RKO (cell line): ENCODE data around the gene TYK2.
A peak's percentile ranks its signal among the peaks of the same experiment; 100 is the strongest.
"Not testable (repeated sequence)": the region's sequence is repeated elsewhere in the genome, so short reads cannot be mapped to it uniquely, and the experiment has no call there.

Experiments
- DNase-seq: peaks from one replicate; pipeline ENCODE4 v3.0.0-alpha.2; 2016; ENCODE audit warnings: low spot score

Gene TYK2

DNA sequence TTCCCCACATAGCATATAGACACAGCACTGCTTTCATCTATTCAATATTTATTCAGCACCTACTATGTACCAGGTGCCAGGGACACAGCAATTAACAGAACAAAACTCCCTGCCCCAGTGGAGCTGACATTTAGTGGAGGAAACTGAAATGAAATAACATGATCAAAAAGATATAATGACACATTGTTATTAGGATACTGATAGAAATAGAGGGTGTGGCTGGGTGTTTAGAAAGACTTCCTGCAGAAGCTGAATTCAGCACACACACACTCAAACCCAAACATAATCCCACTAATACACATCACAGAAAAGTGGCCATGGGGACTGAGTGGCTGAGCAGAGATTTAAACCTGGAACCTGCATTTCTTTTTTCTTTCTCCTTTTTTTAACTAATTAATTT lies 26.7 kb upstream of the TYK2 start:
- no peak for DNase-seq

DNA sequence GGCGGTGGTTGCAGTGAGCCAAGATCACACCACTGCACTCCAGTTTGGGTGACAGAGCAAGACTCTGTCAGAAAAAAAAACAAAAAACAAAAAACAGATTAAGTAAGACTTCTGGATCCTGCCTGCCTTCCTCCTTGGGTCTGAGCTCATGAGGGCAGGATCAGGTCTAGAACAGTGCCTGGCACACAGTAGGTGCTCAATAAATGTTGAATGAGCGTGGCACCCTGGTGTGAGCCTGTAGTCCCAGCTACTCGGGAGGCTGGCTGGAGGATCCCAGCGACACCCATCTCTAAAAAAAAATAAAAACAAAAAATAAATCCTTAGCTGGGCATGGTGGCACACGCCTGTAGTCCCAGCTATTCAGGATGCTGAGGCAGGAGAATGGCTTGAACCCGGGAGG lies 25.8 kb upstream of the TYK2 start:
- DNase-seq = no peak

GRCh38 chr19:10404888-10405820 lies 24.8 kb upstream of the TYK2 start:
- no peak for DNase-seq

- peak; percentile 97 for DNase-seq
Measured at GRCh38 chr19:10403137-10404021, 23.0 kb upstream of the TYK2 start, which contains the start of gene CDC37. TSS of gene CDC37 (minus strand) at chr19:10403542. CDS start at chr19:10403479, 63 bp downstream.

DNA sequence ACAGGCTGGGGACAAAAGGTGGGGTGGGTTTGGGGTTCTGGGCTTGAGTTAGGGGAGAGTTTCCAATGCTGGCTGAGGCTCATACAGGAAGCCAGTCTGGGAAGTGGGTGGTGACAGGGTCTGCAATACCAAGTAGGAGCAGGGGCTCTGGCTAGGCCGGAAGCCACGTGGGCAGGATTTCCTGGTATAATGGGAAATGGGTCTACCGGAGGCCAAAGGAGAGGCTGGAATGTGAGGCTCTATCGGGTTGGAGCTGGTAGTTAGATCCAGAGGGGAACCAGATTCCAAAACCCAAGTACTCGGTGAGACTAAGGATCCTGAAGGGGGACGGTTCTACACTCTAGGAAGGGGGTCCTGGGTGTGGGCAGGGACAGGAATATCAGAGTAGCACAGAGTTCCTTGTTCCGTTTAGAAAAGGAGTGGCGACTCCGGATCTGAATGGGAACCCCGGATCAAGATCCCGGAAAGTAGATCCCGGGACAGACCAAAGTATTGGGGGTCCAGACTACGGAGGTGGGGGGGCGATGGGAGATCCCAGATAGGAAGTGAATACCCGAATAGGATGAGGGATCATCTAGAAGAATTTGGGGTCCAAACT lies 22.2 kb upstream of the TYK2 start:
- peak; percentile 80 for DNase-seq

- no peak for DNase-seq
Measured at GRCh38 chr19:10399878-10400277, 19.5 kb upstream of the TYK2 start.

GRCh38 chr19:10399340-10399739 lies 19.0 kb upstream of the TYK2 start:
- DNase-seq = not testable (repeated sequence)

DNA sequence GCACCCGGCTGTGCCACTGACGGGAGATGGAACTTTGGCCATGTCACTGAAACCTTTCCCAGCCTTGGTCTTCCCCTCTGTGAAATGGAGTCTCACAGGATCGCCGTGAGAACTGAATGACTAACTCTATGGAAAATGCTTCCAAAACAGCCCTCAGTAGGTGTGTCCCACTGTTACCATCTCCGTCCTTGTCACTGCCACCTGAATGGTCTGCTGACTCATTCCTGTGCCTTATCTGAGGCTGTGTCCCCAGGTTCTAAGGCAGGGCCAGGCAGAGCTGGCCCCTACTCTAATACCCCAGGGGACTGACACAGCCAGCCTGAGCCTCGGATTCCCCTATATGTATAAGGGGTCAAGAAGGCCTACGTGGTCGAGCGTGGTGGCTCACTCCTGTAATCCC lies 18.4 kb upstream of the TYK2 start:
- DNase-seq = no peak

DNA sequence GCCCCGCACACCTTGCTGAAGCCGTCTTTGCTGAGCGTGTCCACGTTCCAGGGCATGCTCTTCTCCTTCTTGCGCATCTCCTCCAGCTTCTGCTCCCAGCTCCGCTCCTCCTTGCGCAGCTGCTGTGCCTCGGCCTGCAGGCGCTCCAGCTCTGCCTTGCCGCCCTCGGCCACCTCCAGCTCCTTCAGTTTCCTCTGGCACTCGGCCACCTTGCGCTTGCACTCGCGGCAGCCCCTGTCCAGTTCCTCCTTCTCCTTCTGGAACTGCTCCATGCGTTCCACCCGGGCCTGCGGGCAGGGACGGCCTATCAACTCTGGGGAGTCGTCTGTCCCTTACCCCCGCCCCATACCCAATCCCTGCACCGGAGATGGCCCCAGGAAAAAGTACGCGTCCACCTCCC lies 15.5 kb upstream of the TYK2 start:
- DNase-seq = no peak

GRCh38 chr19:10395436-10395835 lies 15.1 kb upstream of the TYK2 start:
- no peak for DNase-seq

GRCh38 chr19:10395003-10395402 lies 14.6 kb upstream of the TYK2 start:
- no peak for DNase-seq

DNA sequence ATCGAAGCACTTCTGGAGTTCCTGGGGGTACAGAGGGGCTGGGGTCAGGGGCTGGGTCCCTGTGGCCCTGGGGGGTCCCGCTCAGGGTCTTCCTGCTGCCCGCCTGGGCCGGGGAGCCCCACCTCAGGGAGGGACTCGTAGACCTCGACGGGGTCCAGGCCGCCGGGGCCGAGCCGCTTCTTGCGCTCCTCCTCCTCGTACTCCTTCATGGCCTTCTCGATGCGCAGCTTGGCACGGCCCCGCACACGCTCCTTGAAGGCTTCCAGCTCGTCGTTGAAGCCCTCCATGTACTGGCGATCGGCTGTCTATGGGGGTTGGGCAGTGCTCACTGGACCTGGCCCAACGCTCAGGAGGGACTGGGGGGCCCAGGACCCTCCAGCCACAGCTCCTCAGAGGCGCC lies 12.8 kb upstream of the TYK2 start:
- no peak for DNase-seq

DNA sequence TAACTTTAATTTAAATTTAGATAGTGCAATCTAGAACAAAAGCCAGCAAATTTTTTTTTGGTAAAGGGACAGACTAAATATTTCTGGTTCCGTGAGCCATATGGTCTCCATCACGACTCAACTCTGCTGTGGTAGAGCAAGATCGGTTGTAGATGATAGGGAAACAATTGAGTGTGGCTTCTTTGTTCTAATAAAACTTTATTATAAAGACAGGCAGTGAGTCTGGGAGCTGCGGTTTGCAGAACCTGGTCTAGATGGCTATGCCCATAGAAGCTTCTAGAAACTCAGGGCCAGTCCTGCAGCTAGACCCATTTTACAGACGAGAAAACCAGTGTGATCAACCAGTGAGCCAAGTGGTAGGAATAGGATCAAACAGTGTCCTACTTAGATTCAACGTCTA lies 11.7 kb upstream of the TYK2 start:
- no peak for DNase-seq

GRCh38 chr19:10390652-10391286 lies 10.4 kb upstream of the TYK2 start:
- DNase-seq = peak; percentile 68

DNA sequence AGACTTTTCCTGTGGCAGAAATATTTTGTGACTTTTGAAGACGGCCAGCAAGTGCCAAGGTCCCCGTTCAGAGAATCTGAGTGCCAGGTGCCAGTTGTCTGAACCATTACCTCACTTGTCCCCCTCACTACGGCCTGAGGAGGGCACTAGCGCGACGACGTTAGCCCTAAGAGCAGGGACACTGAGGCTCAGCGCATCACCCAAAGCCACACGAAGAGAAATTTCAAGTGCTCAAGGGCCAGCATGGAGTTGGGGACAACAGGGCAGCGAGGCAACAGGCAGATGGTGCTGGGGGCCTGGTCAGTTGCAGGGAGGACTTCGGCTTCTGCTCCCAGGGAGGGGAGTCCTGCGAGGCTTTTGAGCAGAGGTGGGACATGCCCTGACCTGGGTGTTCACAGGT lies 9.5 kb upstream of the TYK2 start:
- no peak for DNase-seq

- peak; percentile 79 for DNase-seq
Measured at GRCh38 chr19:10388957-10389356, 8.6 kb upstream of the TYK2 start.

- no peak for DNase-seq
Measured at GRCh38 chr19:10384580-10384979, 4.2 kb upstream of the TYK2 start.

GRCh38 chr19:10383223-10383499 lies 2.8 kb upstream of the TYK2 start:
- not testable (repeated sequence) for DNase-seq

- DNase-seq = peak; percentile 36
Measured at GRCh38 chr19:10379880-10380312, 476 bp downstream of the TYK2 start.

- DNase-seq = no peak
Measured at GRCh38 chr19:10378124-10378523, 2.2 kb downstream of the TYK2 start.

DNA sequence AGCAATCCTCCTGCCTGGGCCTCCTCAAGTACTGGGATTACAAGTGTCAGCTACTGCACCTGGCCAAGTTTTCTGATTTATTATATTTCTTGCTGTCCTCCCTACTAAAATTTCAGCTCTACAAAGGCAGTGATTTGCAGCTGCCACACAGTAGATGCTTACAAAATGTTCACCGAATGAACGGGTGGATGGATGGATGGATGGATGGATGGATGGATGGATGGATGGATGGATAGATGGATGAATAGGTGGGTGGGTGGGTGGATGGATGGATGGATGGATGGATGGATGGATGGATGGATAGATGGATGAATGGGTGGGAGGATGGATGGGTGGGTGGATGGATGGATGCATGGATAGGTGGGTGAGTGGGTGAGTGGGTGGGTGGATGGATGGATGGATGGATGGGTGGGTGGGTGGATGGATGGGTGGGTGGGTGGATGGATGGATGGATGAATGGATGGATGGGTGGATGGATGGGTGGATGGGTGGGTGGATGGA lies 3.2 kb downstream of the TYK2 start:
- DNase-seq = not testable (repeated sequence)

- no peak for DNase-seq
Measured at GRCh38 chr19:10374931-10375330, 5.4 kb downstream of the TYK2 start.
